Islet of Langerhans (tissue), 1 donor: ENCODE measurements around the gene SLC43A1.

ENCODE experiments used
- FAIRE-seq: peaks from one replicate; lab custom pipeline; 2011; peaks lifted over from hg19 to GRCh38; lab: Jason Lieb, UNC

The SLC43A1 gene

DNA sequence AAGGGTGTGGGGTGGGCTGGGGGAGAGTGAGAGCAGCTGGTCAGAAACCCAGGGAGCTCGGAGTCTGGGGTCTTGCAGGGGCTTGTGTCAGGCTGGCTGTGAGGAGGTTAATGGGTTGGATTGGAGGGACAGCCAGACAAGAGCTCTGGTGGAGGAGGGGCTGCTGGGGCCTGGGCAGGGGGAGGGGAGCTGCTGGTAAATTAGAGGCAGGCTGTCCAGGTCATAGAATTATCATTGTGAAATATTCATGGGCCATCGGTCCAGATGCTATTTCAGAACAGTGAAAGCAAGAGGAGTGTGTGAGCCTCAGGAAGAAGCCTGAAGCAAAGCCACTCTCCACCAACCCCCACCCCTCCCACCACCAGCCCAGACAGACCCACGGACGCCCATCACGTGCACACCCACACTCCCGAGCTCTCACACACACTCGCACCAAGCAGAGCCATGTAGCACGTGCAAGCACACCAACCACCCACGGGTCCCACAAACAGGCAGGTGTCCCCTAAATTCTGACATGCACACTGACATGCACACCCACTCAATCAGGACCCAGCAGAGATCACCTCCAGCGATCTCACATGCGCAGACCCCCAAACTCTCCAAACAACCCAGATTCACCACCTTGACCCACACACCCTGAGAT is 36.4 kb downstream of the SLC43A1 start:
- FAIRE-seq = no peak

GRCh38 chr11:57477507-57478189 is 37.9 kb downstream of the SLC43A1 start:
- no peak for FAIRE-seq

DNA sequence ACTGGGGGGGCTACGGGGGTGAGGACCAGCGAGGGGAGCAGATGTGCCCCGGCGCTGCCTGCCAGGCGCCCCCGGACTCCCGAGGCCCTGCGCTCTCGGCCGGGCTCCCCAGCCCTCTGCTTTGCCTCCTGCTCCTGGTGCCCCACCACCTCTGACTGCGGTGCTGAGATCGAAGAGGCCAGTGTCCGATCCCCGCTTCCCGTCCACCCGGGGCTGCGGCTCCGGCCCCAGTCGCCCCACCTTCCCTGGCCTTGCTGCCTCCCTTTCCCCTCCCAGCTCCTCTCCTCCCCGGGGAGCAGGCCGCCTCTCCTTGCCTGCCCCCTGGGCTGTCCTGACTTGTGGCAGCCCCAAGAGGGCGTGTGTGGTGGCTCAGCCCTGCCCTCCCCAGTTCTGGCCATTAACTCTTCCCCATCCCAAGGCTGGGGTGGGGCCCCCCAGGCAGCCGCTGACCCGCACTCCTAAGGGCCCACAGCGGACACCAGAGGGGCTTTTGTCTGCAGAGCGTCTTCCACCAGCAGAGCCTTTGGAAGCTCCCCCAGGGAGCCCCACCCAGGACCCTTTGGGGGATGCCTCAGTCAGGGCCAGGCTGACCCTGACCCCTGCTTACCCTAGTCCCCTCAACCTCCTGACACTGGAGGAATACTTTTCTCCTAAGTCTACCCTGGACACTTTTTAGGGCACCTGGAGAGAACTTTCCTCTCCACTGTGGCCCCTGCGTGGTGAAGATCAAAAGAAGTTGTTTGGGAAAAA is 38.6 kb downstream of the SLC43A1 start:
- FAIRE-seq = no peak

- no peak for FAIRE-seq
These were observed 39.3 kb downstream of the SLC43A1 start for GRCh38 chr11:57476047-57476756.

DNA sequence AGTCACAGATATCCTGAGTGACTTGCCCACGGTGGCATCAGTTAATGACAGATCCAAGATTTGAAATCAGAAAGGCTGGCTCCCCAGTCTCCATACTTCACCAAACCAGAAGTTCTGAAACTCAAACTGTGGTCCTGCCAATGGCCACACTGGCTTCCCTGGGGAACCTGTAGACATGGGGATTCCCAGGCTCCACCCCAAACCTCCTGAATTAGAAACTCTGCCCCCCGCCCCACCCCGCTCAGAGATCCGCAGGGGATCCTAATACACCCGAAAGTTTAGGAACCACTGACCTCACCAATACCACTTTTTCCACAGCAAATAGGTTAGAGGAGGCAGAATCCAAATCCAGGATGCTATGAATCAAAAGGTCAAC is 39.8 kb downstream of the SLC43A1 start:
- no peak for FAIRE-seq

DNA sequence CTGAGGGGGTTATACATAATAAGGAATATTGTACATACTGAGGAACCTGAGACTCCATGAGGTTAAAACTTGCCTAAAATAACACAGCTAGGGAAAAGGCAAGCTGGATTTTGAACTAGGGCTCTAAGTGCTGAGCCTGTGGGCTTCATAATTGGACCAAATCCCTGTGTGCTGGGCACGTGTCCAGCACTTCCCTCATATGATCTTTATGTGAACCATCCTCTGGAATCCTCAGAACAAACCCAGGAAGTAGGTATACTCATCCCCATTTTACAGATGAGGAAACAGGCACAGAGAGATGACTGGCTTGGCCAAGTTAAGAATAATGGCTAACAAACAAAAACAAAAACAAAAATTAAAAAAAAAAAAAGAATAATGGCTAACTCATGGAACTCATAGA is 40.3 kb downstream of the SLC43A1 start:
- no peak for FAIRE-seq

- no peak for FAIRE-seq
These were observed 40.7 kb downstream of the SLC43A1 start for GRCh38 chr11:57474803-57475115.

DNA sequence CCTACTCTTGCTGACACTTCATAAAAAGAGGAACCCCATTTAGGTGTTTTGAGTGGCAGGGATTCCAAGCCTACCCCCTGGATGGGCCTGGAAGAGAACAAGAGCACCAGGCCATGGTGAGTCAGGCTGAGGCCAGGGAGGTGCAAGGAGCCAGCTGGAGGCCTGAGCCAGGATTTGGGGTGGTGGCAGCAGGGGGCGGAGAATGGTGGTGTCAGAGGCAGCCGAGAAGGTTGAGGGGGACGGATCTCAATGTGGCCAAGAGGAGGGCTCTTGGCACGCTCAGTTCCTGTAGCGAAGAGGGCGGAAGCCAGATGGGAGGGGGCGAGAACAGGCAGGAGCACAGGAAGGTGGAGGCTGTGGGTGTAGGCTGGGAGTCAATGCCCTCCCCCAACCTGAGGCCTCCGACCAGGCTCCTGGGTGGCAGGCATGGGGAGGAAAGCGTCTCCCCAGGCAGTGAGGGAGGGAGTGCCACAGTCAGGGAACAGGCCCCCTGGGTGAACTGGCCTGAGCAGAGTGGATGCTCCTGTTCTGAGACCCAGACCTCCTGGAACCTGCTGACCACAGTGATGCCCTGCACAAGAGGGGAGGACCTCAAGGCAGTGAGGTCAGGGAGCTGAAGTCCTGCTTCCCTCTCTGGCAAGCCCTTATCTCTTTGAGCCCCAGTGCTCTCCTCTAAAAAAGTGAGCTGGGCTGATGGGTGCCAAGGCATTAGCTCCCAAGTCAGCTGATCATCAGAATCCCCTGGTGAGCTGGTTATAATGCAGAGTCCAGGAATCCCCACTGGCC is 41.3 kb downstream of the SLC43A1 start:
- FAIRE-seq = no peak

DNA sequence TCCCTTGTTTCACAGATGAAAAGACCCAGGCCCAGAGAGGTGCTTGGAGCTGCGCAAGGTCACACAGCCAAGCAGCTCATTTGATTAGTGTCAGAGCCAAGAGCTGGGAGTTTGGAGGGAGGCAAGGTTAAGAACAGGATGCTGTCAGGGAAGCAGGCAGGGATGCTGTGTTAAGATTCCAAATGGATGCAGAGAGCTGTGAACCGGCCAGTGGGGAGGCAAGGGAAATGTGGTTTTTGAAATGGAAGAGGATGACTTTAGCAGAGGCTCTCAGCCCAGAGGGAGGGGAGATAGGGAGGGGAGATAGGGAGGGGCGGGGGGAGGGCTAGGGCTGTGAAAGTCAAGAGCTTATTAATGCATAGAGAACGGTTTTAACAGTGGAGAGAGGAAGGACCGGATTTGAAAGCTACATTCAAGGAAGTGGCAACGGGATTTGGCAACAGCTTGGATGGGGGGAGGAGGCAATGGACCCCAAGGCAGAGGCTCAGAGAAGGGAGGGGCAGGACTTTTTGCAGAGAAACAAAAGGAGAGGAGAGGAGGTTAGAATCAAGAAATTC is 42.1 kb downstream of the SLC43A1 start:
- FAIRE-seq = no peak

DNA sequence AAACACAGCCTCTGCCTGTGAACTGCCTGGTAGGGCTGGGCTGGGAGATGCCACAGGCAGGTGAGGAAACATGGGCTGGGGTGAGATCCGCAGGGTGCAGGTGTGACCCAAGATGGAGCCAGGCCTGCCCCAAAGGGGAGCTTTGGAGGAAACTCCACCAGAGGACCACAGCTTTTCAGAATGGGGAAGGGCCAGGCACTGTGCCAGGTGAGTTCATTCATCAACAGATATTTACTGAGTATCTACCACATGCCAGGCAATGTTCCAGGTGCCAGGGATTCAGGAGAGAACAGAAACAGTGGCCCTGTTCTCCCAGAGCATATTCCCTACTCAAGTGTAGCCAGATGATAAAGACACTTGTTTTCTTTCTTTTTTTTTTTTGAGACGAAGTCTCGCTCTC is 44.0 kb downstream of the SLC43A1 start:
- FAIRE-seq = no peak

- FAIRE-seq = no peak
These were observed 46.2 kb downstream of the SLC43A1 start for GRCh38 chr11:57469268-57469667.

- FAIRE-seq = no peak
These were observed 47.2 kb downstream of the SLC43A1 start for GRCh38 chr11:57468276-57468675.

GRCh38 chr11:57467508-57468157 is 47.9 kb downstream of the SLC43A1 start:
- FAIRE-seq = no peak

- no peak for FAIRE-seq
These were observed 48.8 kb downstream of the SLC43A1 start for GRCh38 chr11:57466680-57467079.

- FAIRE-seq = no peak
These were observed 50.8 kb downstream of the SLC43A1 start for GRCh38 chr11:57464539-57465181.

- FAIRE-seq = no peak
These were observed 51.6 kb downstream of the SLC43A1 start for GRCh38 chr11:57463671-57464538.

GRCh38 chr11:57462597-57462996 is 52.9 kb downstream of the SLC43A1 start:
- FAIRE-seq = no peak

GRCh38 chr11:57461841-57462489 is 53.5 kb downstream of the SLC43A1 start:
- FAIRE-seq = no peak
